DOHH2 (cell line): ENCODE measurements around the gene TRIM54.

Source experiments
- H3F3A ChIP-seq: fragments of 200-600 bp; sonication (generic), shearing (Covaris generic); 2 replicates; pipeline ENCODE4 v1.6.0; 2016; ENCODE audit warnings: antibody characterized with exemption, mild to moderate bottlenecking; ENCODE audit not compliant: control insufficient read depth, insufficient read depth
- H3K27ac ChIP-seq: fragments of 200-600 bp; sonication (generic); 2 replicates; pipeline ENCODE4 v1.5.1; 2014; ENCODE audit warnings: low read depth, mild to moderate bottlenecking, low read length, moderate library complexity
- H3K27me3 ChIP-seq: fragments of 200-600 bp; sonication (generic); 2 replicates; pipeline ENCODE4 v1.6.1; 2014; ENCODE audit warnings: mild to moderate bottlenecking, low read length, mixed read lengths; ENCODE audit not compliant: control insufficient read depth
- H3K36me3 ChIP-seq: fragments of 200-600 bp; sonication (generic); 2 replicates; pipeline ENCODE4 v1.6.1; 2014; ENCODE audit warnings: mild to moderate bottlenecking, low read length, moderate library complexity, mixed read lengths; ENCODE audit not compliant: control insufficient read depth
- H3K4me1 ChIP-seq: fragments of 200-600 bp; sonication (generic); 2 replicates; pipeline ENCODE4 v1.6.1; 2014; ENCODE audit warnings: mild to moderate bottlenecking, low read length, mixed read lengths; ENCODE audit not compliant: control insufficient read depth
- H3K4me2 ChIP-seq: fragments of 200-600 bp; sonication (generic); 2 replicates; pipeline ENCODE4 v1.6.0; 2014; ENCODE audit warnings: mild to moderate bottlenecking, low read length, moderate library complexity
- H3K4me3 ChIP-seq: fragments of 200-600 bp; sonication (generic); 2 replicates; pipeline ENCODE4 v1.5.1; 2014; ENCODE audit warnings: mild to moderate bottlenecking, low read length, mixed read lengths
- H3K79me2 ChIP-seq: fragments of 200-600 bp; sonication (generic); 2 replicates; pipeline ENCODE4 v1.6.1; 2014; ENCODE audit warnings: mild to moderate bottlenecking, low read length, mixed read lengths; ENCODE audit not compliant: control insufficient read depth
- H3K9me2 ChIP-seq: fragments of 200-600 bp; sonication (generic); replicated peaks from 2 replicates; pipeline ENCODE4 v1.6.1; 2014; ENCODE audit warnings: mild to moderate bottlenecking, low read length, mixed read lengths; ENCODE audit not compliant: control insufficient read depth
- H3K9me3 ChIP-seq: fragments of 200-600 bp; sonication (generic); 2 replicates; pipeline ENCODE4 v1.6.1; 2014; ENCODE audit warnings: antibody characterized with exemption, low read length, mixed read lengths; ENCODE audit not compliant: control insufficient read depth, insufficient read depth
- H4K20me1 ChIP-seq: fragments of 200-600 bp; sonication (generic); 2 replicates; pipeline ENCODE4 v1.6.0; 2014; ENCODE audit warnings: low read depth, mild to moderate bottlenecking, antibody characterized with exemption, low read length, moderate library complexity; ENCODE audit not compliant: control insufficient read depth, insufficient read depth
- EZH2phosphoT487 ChIP-seq: fragments of 200-600 bp; sonication (generic); IDR thresholded peaks from 2 replicates; pipeline ENCODE4 v1.6.1; 2017; ENCODE audit warnings: borderline replicate concordance, mild to moderate bottlenecking, antibody characterized with exemption, low read length, moderate library complexity, mixed read lengths
- TF ChIP-seq, protein P1 (sequence below): fragments of 200-600 bp; sonication (generic); IDR thresholded peaks from one replicate; pipeline ENCODE4 v1.5.1; 2014; ENCODE audit warnings: antibody characterized with exemption, mild to moderate bottlenecking, low read depth, low read length; ENCODE audit not compliant: poor library complexity, severe bottlenecking

TRIM54 gene

DNA sequence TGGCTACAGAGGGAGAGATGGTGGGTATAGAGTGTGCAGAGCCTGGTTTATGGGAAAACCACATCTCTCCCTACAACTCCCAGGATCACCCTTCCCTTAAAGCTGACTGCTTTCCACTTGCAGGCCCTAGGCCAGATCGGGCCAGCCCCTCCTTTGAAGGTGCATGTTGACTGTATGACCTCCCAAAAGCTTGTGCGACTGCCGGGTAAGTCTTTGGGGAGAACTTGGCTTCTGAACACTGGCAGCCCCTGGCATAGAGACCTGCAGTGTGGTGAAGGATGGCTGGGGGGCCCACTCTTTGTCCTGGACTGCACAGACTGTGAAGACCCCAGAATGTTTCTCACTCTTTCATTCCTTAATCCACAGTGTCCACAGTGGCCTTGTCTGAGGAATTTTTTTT is 45.6 kb upstream of the TRIM54 start:
- TF ChIP-seq EZH2phosphoT487, result no peak
- TF ChIP-seq, protein P1, sequence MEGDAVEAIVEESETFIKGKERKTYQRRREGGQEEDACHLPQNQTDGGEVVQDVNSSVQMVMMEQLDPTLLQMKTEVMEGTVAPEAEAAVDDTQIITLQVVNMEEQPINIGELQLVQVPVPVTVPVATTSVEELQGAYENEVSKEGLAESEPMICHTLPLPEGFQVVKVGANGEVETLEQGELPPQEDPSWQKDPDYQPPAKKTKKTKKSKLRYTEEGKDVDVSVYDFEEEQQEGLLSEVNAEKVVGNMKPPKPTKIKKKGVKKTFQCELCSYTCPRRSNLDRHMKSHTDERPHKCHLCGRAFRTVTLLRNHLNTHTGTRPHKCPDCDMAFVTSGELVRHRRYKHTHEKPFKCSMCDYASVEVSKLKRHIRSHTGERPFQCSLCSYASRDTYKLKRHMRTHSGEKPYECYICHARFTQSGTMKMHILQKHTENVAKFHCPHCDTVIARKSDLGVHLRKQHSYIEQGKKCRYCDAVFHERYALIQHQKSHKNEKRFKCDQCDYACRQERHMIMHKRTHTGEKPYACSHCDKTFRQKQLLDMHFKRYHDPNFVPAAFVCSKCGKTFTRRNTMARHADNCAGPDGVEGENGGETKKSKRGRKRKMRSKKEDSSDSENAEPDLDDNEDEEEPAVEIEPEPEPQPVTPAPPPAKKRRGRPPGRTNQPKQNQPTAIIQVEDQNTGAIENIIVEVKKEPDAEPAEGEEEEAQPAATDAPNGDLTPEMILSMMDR, result no peak

DNA sequence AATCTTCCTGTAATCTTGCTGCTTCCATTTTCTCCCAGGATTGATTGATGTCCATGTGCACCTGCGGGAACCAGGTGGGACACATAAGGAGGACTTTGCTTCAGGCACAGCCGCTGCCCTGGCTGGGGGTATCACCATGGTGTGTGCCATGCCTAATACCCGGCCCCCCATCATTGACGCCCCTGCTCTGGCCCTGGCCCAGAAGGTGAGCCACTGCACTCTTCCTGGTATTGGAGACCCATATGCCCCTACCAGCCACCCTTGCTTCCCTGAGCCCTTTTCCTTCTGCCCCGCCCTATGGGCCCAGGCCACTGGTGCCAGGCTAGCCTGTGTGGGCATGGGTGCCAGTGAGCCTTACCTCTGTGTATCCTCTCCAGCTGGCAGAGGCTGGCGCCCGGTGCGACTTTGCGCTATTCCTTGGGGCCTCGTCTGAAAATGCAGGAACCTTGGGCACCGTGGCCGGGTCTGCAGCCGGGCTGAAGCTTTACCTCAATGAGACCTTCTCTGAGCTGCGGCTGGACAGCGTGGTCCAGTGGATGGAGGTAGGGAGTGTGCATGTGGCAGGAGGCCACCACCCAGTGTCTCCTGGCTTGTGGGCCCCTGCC is 44.8 kb upstream of the TRIM54 start:
- Histone ChIP-seq H3K27ac (no peak overlapping the region), H3F3A (no peaks in the 10 kb centered on the region), H3K79me2 (no peaks in the 10 kb centered on the region), H3K9me2 (no peaks in the 10 kb centered on the region), H3K4me3 (no peak overlapping the region), H3K9me3 (no peaks in the 10 kb centered on the region), H3K4me2 (no peak overlapping the region), H3K36me3 (peaks cover 91% of the 10 kb centered on the region), H3K27me3 (no peaks in the 10 kb centered on the region), H3K4me1 (no peaks in the 10 kb centered on the region), H4K20me1 (no peaks in the 10 kb centered on the region)
- TF ChIP-seq, protein P1, result no peak
- TF ChIP-seq EZH2phosphoT487, result no peak

More for the DNA sequence above, 45.6 kb upstream of the TRIM54 start:
- Histone ChIP-seq H4K20me1 (no peaks in the 10 kb centered on the region), H3F3A (no peaks in the 10 kb centered on the region), H3K4me3 (no peak overlapping the region), H3K4me2 (no peak overlapping the region), H3K27me3 (no peaks in the 10 kb centered on the region), H3K36me3 (peaks cover 91% of the 10 kb centered on the region), H3K27ac (no peak overlapping the region), H3K9me2 (no peaks in the 10 kb centered on the region), H3K4me1 (no peaks in the 10 kb centered on the region), H3K79me2 (no peaks in the 10 kb centered on the region), H3K9me3 (no peaks in the 10 kb centered on the region)

DNA sequence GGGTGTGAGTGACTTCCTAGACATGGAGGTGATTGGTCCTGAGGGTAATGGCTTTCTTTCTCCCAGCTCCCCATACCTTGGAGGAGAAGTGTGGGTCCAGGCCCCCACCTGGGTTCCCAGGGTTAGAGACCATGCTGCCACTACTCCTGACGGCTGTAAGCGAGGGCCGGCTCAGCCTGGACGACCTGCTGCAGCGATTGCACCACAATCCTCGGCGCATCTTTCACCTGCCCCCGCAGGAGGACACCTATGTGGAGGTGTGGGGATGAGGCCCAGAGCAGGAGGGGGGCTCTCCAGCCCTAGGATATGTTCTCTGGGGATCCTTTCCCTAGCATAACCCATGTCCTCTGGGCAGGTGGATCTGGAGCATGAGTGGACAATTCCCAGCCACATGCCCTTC is 43.3 kb upstream of the TRIM54 start:
- Histone ChIP-seq H3K79me2 (no peaks in the 10 kb centered on the region), H3K27me3 (no peaks in the 10 kb centered on the region), H3K4me1 (no peaks in the 10 kb centered on the region), H3K4me3 (no peak overlapping the region), H3K9me3 (no peaks in the 10 kb centered on the region), H3K9me2 (no peaks in the 10 kb centered on the region), H4K20me1 (no peaks in the 10 kb centered on the region), H3K4me2 (no peak overlapping the region), H3K36me3 (peaks cover 91% of the 10 kb centered on the region), H3K27ac (no peak overlapping the region), H3F3A (no peaks in the 10 kb centered on the region)
- TF ChIP-seq, protein P1, result no peak
- TF ChIP-seq EZH2phosphoT487, result no peak
